Lower leg skin (tissue), 3 donors: ENCODE data around the gene FAM219B.

Experiments used
- POLR2A ChIP-seq, 2 donors: fragments of 450-650 bp; IDR thresholded peaks; one replicate each; pipeline ENCODE4 v1.6.1; 2016 to 2017; ENCODE audit warnings: antibody characterized with exemption in 2 of 2, mild to moderate bottlenecking in 1 of 2, moderate library complexity in 1 of 2
- TF ChIP-seq, protein P1 (sequence below), 3 donors: fragments of 450-650 bp; IDR thresholded peaks; one replicate each; pipeline ENCODE4 v1.5.1; 2016; ENCODE audit warnings: antibody characterized with exemption in 3 of 3, mild to moderate bottlenecking in 3 of 3, moderate library complexity in 2 of 3

DNA sequence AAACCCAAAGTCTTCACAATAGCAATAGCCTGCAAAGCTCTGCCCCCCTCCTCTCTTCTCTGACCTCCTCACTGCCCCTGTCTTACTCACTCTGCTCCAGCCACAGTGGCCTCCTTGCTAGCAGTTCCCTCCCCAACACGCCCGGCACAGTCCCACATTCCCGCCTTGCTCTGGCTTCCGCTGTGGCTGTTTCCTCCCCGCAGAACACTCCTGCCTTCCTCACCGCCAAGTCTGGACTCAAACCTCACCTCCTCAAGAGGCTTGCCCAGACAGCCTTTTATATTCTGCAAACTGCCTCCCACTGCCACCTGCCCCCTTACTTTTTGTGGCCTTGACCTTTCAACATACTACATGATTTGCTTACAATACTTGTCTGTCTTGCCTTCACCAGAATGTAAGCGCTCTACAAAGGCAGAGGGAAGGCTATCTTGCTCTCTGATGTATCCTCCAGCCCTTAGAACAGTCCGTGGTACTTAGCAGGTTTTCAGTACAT is 17.2 kb downstream of the FAM219B start:
- TF ChIP-seq, protein P1, sequence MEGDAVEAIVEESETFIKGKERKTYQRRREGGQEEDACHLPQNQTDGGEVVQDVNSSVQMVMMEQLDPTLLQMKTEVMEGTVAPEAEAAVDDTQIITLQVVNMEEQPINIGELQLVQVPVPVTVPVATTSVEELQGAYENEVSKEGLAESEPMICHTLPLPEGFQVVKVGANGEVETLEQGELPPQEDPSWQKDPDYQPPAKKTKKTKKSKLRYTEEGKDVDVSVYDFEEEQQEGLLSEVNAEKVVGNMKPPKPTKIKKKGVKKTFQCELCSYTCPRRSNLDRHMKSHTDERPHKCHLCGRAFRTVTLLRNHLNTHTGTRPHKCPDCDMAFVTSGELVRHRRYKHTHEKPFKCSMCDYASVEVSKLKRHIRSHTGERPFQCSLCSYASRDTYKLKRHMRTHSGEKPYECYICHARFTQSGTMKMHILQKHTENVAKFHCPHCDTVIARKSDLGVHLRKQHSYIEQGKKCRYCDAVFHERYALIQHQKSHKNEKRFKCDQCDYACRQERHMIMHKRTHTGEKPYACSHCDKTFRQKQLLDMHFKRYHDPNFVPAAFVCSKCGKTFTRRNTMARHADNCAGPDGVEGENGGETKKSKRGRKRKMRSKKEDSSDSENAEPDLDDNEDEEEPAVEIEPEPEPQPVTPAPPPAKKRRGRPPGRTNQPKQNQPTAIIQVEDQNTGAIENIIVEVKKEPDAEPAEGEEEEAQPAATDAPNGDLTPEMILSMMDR (IDR thresholded peaks at IDR 0.05) = no peak
- TF ChIP-seq POLR2A (IDR thresholded peaks at IDR 0.05) = no peak
